Stimulated activated CD4-positive, alpha-beta T cell treated with anti-CD3 and anti-CD28 coated beads, Interleukin-12 subunit alpha, Interleukin-12 subunit beta, amount 100 ng/mL, for 48 hours (primary cell): ENCODE measurements around the gene CD300LG.
"Not testable (repeated sequence)": the region's sequence is repeated elsewhere in the genome, so short reads cannot be mapped to it uniquely, and the experiment has no call there.

Experiments
- DNase-seq, 3 donors: peaks; one replicate each; pipeline ENCODE4 v3.0.0-alpha.2; 2020; ENCODE audit warnings: low read depth in 2 of 3, low spot score in 1 of 3

The CD300LG gene

DNA sequence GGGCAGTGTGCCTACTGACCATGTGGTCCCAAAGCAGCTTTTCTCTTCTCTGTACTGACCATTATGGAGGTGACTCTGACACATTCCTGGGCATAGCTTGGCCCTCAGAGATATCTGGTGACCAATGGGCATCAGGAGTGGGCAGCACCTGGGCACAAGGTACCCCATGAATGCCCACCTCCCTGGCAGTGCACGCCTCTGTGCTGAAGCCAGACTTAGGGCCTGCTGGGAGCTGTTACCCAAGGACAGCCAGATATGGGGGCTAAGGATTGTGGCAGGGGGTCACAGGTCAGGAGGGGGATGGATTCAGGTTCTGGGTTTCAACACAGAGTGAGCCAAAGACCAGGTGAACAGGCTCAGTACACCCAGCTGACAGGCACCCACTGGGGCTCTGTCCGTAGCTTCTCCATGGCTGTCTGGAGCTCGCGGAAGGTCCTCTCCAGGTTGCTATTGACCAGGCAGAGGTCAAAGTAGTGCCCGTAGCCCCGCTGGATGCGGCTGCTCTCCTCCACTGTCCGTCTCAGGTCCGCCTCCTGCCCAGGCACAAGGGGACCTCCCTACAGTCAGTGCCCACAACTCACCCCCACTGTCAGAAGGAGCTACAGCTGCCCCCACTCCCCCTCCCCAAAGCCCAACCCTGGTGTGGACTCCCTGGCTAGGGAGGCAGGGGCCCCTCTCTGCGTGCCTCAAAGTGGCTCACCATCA, 30.6 kb downstream of the CD300LG start:
- DNase-seq, result no peak

DNA sequence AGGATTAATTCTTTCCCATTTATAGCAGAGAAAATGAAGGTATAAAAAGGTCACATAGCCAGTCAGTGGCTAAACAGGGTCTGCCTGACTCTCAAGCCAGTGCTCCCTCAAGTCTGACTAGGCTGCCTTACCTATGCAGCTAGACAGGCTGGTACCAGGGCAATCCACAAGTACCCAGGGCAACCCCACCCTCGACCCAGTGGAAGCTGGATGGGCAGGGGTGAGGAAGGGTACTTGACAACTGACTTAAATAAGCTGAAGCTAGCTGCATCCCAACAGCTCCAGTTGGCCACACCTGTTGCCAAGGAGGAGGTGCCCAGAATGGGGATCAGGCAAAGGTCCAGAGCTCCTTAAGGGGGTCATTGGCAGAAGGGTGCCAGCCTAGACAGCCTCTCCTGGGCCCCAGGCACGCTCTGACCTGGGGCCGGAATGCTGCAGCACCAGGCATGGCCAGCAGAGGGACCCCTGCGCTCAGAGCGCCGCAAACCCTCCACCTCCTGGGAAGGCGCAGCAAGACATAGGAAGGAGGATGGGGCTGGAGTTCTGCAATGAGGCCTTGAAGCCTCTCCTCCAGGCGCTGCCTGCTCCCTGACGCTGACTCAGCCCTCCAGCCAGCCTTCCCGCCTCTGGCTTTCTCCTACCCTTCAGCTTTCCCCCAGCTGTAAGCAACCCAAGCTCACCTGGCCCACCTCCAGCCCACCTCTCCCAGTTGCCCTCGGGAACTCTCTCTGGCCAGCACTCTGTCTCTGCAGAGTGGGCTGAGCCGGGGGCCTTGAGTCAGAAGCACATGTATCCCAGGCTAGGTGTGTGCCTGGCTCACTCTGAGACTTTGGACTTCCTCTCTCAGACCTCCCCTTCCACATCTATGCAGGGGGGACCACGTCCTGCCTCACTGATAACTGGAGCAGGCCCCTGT, 31.5 kb downstream of the CD300LG start:
- peak; percentile 41 to 66 (median 59) for DNase-seq

DNA sequence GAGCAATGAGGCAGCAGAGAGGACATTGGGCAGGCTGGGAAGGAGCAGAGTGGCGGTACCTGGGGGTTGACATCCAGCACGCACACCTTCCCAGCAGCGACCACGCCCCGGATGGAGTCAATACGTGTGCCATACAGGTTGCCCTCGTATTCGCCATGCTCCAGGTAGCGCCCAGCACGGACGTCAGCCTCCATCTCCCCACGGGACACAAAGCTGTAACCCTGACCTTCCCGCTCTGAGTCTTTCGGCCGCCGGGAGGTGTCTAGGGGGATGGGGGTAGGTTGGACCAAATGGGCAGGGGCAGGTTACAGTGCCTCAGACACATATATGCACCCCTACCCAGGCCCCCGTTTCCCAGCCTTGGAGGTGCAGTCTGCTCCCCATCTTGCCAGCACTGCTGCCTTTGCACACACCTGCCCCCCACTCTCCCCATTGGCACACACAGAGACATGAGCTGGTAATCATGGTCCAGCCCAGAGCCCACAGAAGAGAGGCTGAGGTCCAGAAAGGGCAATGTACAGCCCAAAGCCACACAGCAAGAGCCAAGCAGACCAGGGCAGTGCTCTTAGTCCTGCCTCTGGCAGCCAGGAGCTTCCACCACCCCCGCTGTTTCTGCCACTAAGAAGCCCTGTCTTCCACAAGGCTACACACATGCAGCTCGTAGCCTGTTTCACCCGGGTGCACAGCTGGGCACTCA, 32.9 kb downstream of the CD300LG start:
- DNase-seq, result no peak

DNA sequence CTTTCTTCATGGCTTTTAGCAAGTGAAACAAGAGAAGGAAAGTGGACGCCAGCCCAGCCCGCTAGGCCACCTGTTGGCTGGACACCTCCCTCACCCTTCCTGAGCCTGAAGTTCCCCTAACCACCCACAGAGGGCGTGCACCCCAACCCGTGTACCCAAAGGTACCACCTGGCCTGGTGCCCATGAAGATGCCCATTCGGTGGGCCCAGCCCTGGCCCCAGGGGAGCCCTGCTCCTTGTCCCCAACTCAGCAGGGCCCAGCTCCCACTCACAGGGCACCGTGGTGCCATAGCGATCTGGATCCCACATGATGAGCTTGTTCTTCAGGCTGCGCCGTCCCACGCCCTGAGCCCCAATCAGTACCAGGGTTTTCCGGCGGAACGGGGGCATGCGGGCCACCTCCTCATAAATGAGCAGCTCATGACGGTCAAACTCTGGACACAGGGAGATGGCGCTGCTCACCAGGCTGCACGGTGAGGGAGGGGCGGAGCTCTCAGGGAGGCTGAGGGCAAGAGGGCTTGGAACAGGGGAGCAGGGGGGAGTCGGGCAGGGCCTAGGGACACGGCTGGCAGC, 33.5 kb downstream of the CD300LG start:
- DNase-seq, result peak; percentile 9 to 40 (median 22)

DNA sequence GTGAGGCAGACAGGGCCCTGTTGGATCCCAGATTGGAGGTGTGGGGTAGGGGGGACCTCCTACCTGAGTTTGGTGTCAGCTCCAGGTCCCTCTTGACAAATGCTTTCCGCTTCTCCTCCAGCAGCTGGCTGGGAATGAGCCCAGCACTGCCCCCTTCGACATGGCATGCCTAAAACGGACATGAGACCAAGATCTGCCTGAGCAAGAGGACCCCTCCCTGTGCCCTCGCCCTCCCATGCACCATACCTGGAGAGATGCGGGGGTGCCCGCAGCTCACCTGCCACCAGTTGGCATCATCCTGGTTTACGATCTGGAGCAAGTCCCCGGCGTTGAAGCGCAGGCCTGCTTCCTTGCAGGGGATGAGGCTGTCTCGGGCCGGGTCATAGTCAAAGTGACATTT, 34.2 kb downstream of the CD300LG start:
- no peak for DNase-seq

DNA sequence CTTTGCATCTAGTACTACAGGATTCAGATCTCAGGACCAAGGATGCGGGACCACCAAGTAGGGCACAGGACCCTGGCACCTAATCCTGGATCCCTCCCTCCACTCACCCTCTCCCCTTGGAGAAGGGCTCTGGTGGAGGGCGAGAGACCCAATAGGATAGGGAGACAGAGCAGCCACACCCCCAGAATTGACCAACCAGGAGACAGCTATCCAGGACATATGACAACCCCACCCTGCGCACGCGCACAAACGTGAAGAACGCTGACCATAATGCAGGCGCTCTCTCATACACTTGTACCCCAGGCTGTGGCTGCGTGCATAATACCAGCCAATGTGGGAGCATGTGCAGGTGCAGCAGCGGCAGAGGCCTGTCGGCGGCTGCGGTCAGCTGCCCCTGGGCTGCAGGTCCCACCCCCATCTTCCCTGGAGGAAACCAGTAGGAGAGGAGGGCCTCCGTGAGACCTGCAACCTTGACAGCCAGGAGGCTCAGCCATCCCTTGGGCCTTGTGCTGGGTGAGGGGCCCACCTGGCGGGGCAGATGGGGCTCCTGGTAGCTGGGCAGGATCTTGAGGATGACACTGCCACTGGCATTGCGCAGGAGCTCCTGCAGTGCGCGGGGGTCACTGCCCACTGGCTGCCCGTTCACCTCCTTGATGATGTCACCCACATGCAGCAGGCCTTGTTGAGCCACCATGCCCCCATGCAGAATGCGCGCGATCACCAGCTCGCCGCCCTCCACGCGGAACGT, 35.0 kb downstream of the CD300LG start:
- DNase-seq, result no peak

DNA sequence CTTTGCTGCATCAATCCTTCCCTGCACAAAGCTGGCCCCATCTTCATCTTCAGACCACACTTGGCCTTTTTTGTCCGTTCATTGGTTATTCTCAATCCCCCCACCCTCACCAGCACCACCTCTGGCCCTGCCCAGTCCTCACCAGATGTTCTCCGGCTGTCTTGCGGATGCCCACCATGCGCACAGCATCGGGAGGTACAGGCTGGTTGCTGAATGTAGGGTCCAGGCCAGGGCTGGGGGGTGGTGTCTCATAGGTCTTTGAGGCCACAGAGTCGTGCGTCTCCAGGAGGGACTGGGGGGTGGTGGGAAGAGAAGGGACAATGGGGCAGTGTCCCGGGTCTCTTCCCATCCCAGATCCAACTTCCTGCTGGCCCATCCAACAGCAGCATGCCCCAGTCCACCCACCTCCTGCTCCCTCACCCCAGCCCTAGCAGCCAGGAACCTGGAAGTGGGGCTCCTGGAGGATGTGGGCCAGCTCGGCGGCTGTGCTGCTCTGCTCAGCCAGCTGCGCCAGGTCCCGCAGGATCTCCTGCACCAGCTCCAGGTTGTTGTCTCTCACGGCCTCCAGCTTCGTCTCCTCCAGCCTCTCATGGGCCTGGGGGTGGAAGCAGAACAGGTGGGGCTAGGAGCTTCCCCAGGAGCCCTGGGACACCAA, 35.9 kb downstream of the CD300LG start:
- no peak for DNase-seq

DNA sequence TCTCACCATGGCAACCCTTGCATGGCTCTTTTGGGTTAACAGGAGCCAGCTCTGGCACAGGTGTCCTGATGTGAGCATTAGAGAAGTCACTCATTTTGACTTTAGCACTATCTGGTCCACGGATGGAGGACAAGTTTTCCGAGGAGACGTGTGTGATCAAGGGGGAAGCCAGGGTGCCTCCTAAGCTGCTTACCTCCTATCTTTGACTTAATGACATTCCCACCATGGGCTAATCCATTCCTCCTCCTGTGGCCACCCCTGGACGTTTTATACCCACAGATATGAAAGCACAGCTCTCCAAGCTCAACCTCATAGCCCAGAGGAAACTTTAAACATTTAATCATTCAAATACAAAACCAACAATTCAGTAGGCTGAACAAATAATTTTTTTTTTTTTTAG, 41.6 kb downstream of the CD300LG start:
- no peak for DNase-seq

DNA sequence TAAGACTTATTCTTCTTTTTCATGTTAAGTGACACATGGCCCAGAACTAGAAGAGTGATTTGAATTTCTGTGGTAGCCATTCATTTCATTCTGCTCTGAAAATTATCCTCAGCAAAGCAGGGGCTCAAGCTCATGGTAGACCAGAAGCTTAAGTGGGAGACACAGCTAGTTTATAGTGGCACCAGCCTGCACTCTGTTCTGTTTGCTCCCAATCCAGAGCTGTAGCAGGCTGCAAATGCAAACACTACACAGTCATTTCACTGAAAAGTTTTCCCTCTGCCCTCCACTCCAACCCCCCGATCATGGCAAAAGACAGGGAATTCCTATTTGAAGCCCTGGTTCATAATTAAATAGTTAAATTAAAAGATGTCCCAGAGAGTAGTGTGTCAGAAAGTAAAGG, 43.3 kb downstream of the CD300LG start:
- no peak for DNase-seq

DNA sequence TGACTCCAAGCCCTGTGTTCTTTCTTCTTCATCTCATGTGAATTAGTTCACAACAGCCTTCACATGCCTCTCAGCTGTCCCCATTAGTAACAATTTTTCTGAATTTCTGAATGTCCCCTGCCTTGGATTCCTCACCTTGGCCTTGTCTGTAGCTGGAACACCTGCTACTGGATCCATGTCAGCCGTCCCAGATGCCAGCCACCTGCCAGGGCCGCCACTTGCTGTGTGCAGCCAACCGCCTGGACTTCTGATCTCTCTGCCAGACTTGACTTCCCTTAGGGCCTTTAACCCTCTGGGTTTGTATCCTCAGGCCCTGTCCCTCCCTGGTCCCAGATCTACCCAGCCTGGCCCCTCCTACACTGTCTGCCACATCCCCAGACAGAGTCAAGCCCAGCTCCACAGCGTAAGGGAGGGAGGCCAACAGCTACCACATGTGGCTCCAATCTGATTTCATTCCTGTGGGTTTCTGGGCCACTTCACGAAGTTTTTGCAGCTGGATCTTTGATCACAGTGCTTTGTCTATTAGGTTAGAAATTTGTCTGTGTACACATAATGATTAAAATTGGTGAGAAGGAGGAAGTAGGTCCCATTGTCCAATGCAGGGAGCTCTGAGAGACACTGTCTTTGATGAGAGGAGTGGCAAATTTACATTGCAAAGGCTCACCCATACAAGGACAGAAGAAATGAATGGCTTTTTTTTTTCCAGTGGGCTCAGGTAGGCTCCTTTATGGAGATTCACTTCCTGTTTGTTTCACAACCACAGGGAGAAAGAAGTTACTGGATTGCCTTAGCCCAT, 45.1 kb downstream of the CD300LG start:
- DNase-seq, result no peak

DNA sequence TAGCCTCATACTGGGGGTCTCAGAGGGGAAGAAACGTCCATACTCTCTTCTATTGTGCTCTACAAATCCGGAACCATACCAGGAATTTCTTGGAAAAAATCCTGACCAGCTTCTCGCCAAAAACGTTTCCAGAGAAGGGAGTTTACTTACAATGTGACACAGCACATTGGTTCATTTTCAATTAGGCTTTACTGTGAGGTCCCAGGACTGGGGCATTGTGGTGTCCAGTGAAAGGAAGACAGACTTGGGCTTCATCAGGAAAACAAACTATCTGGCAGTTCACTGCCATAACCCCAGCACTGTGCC, 45.6 kb downstream of the CD300LG start:
- no peak for DNase-seq

DNA sequence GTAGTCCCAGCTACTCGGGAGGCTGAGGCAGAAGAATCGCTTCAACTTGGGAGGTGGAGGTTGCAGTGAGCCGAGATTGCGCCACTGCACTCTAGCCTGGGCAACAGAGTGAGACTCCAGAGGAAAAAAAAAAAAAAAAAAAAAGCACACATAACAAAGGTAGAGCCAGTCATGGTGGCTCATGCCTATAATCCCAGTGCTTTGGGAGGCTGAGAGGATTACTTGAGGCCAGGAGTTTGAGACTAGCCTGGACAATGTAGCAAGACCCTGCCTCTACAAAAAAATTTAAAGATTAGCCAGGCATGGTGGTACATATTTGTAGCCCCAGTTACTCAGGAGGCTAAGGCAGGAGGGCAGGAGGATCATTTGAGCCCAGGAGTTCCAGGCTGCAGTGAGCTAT, 47.5 kb downstream of the CD300LG start:
- DNase-seq, result not testable (repeated sequence)

DNA sequence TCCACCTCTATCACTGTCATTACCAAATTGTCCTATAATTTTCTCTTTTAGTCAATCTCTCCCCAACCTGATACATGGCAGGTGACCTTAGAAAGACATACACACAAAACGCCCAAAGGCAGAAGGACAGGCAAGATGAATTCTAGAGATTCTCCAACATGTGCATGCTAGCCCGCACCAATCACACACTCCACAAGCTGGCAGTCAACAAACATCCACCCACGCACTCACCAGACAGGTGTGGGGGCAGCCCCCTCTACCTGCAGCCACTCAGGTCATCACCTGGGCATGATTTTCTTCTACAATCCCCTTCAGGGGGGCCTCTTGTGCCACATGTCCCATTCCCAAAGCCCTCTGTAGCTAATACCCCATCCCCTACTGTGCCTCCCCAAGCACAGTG, 50.9 kb downstream of the CD300LG start:
- no peak for DNase-seq

DNA sequence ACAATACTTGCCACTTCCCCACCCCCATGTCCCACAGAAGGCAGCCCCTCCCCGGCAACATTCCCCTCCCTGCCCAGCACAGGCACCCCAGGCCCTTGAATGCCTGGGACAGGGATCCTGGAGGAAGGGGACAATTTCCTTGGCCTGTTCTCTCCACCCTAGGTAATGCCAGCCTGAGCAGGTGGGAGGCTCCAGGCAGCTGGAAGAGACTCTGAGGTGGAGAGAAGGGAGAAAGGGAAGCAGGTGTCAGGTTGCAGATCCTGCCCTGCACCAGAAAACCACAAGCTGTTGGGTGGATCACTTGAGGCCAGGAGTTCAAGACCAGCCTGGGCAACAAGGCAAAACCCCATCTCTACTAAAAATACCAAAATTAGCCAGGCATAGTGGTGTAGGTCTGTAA, 51.5 kb downstream of the CD300LG start:
- DNase-seq, result no peak

DNA sequence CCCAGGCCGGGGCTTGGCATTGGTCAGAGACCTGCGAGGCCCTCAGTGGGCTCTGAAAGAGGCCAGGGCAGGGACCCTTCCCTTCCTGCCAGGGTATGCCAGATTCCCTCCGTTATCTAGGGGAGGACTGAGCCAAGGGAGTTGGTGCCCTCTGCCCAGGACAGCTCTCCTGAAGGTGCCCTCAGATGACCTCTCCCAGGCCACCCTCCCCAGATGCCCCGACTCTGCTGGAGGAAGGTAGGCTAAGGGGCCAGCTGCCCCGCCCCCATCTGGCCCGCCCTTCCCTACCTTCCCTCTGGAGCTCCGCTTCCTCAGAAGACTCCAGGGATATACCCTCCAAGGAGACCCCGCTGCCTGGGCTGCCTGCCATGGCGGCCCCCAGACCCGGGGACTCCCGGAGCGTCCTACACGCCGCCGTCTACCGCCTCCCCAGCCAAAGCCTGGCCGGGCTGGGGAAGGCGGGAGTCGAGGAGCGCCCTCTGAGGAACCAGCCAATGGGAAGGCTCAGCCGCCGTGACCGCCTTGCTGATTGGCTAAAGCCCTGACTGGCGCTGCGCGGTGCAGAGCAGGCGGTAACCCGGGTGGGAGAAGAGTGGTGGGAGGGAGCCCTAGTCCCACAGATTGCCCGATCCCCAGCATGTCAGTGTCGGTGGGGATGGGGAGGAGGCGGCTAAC, 53.3 kb downstream of the CD300LG start:
- DNase-seq, result peak; percentile 78 to 81 (median 79)

DNA sequence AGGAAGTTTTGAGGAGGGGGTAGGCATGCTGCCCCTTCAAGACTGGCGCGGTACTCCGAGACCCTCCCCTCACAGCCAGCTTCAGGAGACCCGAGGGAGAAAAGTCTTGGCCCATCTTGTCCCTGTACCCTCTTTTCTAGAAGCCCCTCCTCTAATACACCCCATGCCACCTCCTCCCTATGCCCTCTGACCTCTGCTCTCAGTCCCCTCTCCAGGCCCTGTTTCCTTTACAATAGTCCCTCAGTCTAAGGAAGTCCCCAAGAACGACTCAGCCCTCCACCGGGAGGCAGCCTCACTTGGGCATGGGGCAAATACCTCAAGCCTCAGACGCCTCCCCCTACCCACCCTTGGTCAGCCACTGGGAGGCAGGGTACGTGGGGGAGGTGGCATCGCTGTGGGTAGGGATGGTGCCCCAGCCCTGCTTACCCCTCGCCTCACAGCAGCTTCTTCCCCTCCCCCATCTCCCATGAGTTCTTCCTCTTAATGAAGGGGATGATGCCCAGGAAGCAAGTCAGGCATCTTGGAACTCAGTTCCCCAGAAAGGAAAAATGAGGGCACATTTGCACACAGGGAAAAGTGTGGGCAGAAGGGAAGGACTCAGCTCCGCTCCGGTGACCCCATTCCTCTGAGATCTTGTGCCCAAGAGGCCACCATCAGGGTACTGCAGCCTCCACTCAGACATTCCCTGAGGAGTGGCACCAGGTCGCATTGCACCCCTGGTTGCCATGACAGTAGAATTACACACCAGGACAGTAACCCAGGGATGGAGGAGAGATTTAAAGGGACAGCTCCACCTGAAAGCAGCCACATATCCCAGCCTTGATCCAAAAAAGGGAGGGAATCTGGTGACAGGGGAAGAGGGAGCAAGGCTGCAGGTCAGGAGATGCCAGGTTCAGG, 54.1 kb downstream of the CD300LG start:
- no peak for DNase-seq

DNA sequence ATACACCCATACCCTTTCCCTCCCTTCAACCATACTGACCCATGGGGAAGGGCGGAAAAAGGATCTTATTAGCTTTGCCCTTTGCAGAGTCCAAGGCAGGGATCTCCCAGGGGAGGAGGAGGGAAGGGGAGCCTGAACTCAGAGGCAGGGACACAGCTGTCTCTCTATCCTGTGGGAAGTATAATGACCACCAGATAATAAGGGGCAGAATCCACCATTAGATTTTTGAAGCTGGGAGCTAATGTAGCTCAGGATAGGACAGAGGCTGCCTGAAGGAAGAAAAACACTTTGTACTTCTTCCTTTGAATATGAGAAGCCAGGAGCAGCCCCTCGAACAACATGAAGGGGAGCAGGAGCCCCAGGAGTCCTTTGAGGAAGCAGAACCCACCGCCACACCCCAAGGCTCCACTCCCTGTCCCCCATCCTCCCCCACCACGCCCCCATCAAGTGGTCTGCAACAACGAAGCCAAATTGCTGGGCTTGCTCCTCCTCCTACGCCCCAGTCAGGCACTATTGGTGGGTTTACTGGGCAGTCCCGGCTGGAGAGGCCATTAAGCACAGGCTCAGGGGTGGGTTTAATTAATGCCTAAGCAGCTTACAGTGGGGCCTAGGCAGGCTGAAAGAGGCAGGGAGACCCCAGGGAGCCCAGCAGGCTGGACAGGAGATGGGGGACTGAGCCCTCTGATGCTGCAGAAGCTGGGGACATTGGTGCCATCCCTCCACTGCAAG, 55.0 kb downstream of the CD300LG start:
- DNase-seq, result no peak
